Gastroesophageal sphincter (tissue), 4 donors: ENCODE data around the gene SLC25A34. TPM values are rescaled to one million over a fixed set of nuclear protein-coding genes. Genes with fewer than 3 reads are reported as not detected.

Experiments
- ATAC-seq: fragments of 150-250 bp; one replicate; pipeline ENCODE4 v1.9.1; 2016; ENCODE audit warnings: mild to moderate bottlenecking, moderate library complexity
- H3K27ac ChIP-seq, 4 donors: fragments of 200-600 bp; sonication (generic) in 3 of 4; 1 replicate in 3 of 4; 2 replicates in 1 of 4; pipeline ENCODE4 v1.5.1; 2016 to 2019
- H3K27me3 ChIP-seq: fragments of 200-600 bp; sonication (generic); one replicate; pipeline ENCODE4 v1.5.1; 2019
- H3K36me3 ChIP-seq, 2 donors: fragments of 200-600 bp; sonication (generic); one replicate each; pipeline ENCODE4 v1.5.1; 2019; ENCODE audit warnings: control low read depth in 1 of 2
- H3K4me1 ChIP-seq, 3 donors: fragments of 200-600 bp; sonication (generic); 1 replicate in 2 of 3; 2 replicates in 1 of 3; pipeline ENCODE4 v1.5.1; 2016 to 2019; ENCODE audit warnings: control low read depth in 2 of 3
- H3K4me3 ChIP-seq, 2 donors: fragments of 200-600 bp; sonication (generic); one replicate each; pipeline ENCODE4 v1.5.1; 2019; ENCODE audit warnings: mild to moderate bottlenecking in 1 of 2, moderate library complexity in 1 of 2
- H3K9me3 ChIP-seq, 3 donors: fragments of 200-600 bp; sonication (generic); one replicate each; pipeline ENCODE4 v1.5.1; 2017 to 2019; ENCODE audit warnings: control low read depth in 2 of 3
- EP300 ChIP-seq: sonication (generic); formaldehyde crosslinking; IDR thresholded peaks from one replicate; pipeline ENCODE4 v1.6.1; 2017; ENCODE audit warnings: antibody characterized with exemption, mild to moderate bottlenecking
- POLR2A ChIP-seq, 2 donors: fragments of 450-650 bp; IDR thresholded peaks; one replicate each; pipeline ENCODE4 v1.6.1; 2017; ENCODE audit warnings: antibody characterized with exemption in 2 of 2, mild to moderate bottlenecking in 2 of 2, moderate library complexity in 1 of 2
- POLR2AphosphoS5 ChIP-seq: sonication (generic); formaldehyde crosslinking; IDR thresholded peaks from one replicate; pipeline ENCODE4 v1.6.1; 2017; ENCODE audit warnings: antibody characterized with exemption
- WGBS, 2 donors: methylation state at CpG; one replicate each; pipeline ENCODE4 v1.1.5; 2018; ENCODE audit warnings: low coverage in 1 of 2; 5-methylcytosine and 5-hydroxymethylcytosine counted together
- total RNA-seq, 4 donors: library from RNA; depleted of rRNA; stranded (reverse); fragments of >200 nt; gene quantifications; one replicate each; pipeline ENCODE4 v1.1.0, GENCODE V29; 2016
- TF ChIP-seq, protein P1 (sequence below), 4 experiments: fragments of 200-600 bp in 2 of 4; fragments of 450-650 bp in 2 of 4; sonication (generic) in 1 of 4; IDR thresholded peaks; one replicate each; pipeline ENCODE4 v1.5.1; 2017 to 2019; ENCODE audit warnings: antibody characterized with exemption in 4 of 4, mild to moderate bottlenecking in 2 of 4, moderate library complexity in 2 of 4

SLC25A34 gene
- total RNA-seq, 4 donors from 2014 or later, result 0.10 to 2.0 (median 1.1) TPM

DNA sequence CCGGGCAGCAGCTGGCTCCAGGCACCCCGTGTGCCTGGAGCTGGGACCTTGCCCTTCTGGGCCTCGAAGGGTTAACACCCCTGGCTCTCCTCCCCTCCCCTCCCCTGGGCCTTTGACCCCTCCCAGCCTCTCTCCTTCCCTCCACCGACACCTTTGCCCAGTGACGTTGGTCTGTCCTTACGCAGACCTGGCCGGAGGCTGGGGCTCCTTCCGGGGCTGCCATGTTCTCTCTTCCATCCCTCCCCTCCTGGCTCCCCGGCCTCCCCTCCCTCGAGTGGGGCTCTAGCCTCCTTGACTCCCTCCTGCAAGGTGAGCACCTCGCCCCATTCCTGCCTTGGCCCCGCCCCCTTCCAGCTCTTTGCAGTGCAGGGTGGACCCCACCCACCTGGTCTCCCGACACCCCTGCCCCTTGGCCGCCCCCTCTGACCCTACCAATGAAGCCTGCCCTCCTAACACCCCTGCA lies 6.3 kb downstream of the SLC25A34 start, which contains the start of gene TMEM82:
Gene TMEM82 (plus strand): TSS at position 161 of the 463 bp plus-strand sequence. CDS start 61 bp downstream, at position 222.
- no peaks in the 10 kb centered on the region for H3K36me3 ChIP-seq
- 11 to 18% methylated on average over 4 to 12 of the region's 14 CpGs for WGBS, 2 donors
- H3K4me1 ChIP-seq, result peaks cover 0 to 6% (median 0%) of the 10 kb centered on the region in 3 donors
- no peak for ATAC-seq
- no peak within 1 kb of the TSS for H3K4me3 ChIP-seq
- H3K27me3 ChIP-seq, result no peaks in the 10 kb centered on the region
- TF ChIP-seq, protein P1, sequence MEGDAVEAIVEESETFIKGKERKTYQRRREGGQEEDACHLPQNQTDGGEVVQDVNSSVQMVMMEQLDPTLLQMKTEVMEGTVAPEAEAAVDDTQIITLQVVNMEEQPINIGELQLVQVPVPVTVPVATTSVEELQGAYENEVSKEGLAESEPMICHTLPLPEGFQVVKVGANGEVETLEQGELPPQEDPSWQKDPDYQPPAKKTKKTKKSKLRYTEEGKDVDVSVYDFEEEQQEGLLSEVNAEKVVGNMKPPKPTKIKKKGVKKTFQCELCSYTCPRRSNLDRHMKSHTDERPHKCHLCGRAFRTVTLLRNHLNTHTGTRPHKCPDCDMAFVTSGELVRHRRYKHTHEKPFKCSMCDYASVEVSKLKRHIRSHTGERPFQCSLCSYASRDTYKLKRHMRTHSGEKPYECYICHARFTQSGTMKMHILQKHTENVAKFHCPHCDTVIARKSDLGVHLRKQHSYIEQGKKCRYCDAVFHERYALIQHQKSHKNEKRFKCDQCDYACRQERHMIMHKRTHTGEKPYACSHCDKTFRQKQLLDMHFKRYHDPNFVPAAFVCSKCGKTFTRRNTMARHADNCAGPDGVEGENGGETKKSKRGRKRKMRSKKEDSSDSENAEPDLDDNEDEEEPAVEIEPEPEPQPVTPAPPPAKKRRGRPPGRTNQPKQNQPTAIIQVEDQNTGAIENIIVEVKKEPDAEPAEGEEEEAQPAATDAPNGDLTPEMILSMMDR (IDR thresholded peaks at IDR 0.05), result no peak
- no peak for TF ChIP-seq POLR2AphosphoS5
- TF ChIP-seq POLR2A (IDR thresholded peaks at IDR 0.05), result no peak
- TF ChIP-seq EP300, result no peak
- H3K27ac ChIP-seq, result no peak within 1 kb of the TSS
- no peaks in the 10 kb centered on the region for H3K9me3 ChIP-seq

DNA sequence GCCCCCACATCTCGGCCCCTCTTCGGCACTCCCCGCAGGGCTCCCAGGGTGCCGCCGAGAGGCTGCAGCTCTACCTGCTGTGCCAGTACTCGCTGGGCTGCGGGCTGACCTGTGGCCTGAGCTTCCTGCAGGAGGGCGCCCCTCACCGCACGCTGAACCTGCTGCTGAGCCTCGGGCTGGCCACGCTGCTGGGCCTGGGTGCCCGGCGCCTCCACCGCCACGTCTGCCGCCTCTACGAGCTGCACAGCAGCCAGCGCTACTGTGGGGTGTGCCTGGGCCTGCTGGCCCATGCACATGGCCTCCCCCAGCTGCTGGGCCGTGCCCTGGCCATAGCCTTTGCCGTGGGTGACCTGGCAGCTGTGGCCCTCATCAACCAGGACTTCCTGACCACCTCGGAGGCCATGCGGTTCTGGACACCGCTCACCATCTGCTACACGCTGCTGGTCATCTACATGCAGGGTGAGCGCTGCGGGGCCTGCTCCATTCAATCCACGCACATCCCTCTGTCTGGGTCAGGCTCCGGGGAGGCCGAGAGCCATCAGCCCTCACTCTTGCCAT lies 8.1 kb downstream of the SLC25A34 start:
- ATAC-seq, result no peak
- H3K27me3 ChIP-seq, result no peaks in the 10 kb centered on the region
- H3K4me3 ChIP-seq, result no peak overlapping the region
- TF ChIP-seq, protein P1 (IDR thresholded peaks at IDR 0.05), result no peak
- TF ChIP-seq EP300 (no peak), POLR2AphosphoS5 (no peak), POLR2A (IDR thresholded peaks at IDR 0.05) (no peak)
- H3K4me1 ChIP-seq, result peaks cover 0 to 9% (median 0%) of the 10 kb centered on the region in 3 donors
- H3K27ac ChIP-seq, result no peak overlapping the region
- no CpG with 5 or more reads among the region's 30 CpGs for WGBS, 2 donors
- H3K36me3 ChIP-seq, result no peaks in the 10 kb centered on the region
- H3K9me3 ChIP-seq, result no peaks in the 10 kb centered on the region

DNA sequence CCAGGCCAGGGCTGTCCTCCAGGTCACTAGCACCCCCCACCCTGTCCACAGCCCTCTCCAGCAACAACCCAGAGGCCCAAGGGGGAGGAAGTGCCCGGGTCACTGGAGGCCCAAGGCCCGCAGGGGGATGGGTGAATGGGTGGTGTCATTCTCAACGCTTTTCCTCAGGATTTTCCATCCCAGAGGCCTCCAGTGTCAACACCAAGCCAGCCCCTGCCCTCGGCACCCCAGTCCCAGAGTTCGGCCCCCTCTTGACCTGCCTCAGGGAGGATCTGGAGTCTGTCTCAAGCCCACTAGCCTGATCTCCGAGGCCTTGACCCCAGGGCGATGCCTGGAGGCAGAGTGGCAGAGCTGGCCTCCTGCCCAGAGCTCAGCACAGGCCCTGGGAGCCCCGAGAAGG lies 11.3 kb downstream of the SLC25A34 start:
- Histone ChIP-seq H3K27me3 (no peaks in the 10 kb centered on the region), H3K4me3 (no peak overlapping the region), H3K36me3 (no peaks in the 10 kb centered on the region), H3K9me3 (no peaks in the 10 kb centered on the region), H3K27ac (no peak overlapping the region), H3K4me1 (peaks cover 0 to 14% (median 0%) of the 10 kb centered on the region in 3 donors)
- TF ChIP-seq EP300, result no peak
- TF ChIP-seq, protein P1 (IDR thresholded peaks at IDR 0.05), result no peak
- no peak for TF ChIP-seq POLR2A (IDR thresholded peaks at IDR 0.05)
- no peak for TF ChIP-seq POLR2AphosphoS5
- ATAC-seq, result no peak
- 39% methylated on average over 7 of the region's 8 CpGs; no CpG with 5 or more reads in 1 of the 2 donors for WGBS, 2 donors

DNA sequence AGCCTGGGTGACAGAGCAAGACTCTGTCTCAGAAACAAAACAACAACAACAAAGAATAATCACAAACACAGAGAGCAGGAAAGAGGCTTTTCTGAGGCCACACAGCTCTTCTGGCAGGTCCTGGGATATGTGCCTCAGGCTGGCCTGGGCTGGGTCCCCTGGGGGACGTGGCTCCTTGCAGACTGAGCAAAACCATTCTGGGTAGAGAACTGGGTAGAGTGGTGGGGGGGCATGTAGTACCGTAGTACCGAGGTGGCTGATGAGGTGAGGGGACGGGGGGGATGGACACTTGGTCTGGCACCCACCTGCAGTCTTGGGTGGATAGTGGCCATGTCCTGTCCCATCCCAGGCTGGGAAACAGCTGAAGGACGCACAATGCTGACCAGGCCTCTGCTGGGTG lies 12.2 kb downstream of the SLC25A34 start:
- no peak overlapping the region for H3K4me3 ChIP-seq
- H3K9me3 ChIP-seq, result no peaks in the 10 kb centered on the region
- no peak for ATAC-seq
- no peak for TF ChIP-seq EP300
- no peak for TF ChIP-seq POLR2AphosphoS5
- TF ChIP-seq, protein P1 (IDR thresholded peaks at IDR 0.05), result no peak
- no peak for TF ChIP-seq POLR2A (IDR thresholded peaks at IDR 0.05)
- H3K27me3 ChIP-seq, result no peaks in the 10 kb centered on the region
- no peaks in the 10 kb centered on the region for H3K36me3 ChIP-seq
- WGBS, 2 donors, result 100% methylated on average over 1 of the region's 5 CpGs; no CpG with 5 or more reads in 1 of the 2 donors
- H3K4me1 ChIP-seq, result peaks cover 0 to 14% (median 0%) of the 10 kb centered on the region in 3 donors
- no peak overlapping the region for H3K27ac ChIP-seq
